ENCODE results near the gene SKIC2. TPM values are rescaled to one million over a fixed set of nuclear protein-coding genes. Genes with fewer than 3 reads are reported as not detected.

Gene SKIC2
- total RNA-seq, 1 donor from 2014 or later = 61.2 TPM

- no peaks in the 10 kb centered on the region for H3K9me3 Mint-ChIP-seq (ENCODE audit: low read depth)
- no peak overlapping the region for H3K4me3 Mint-ChIP-seq (ENCODE audit: unreplicated experiment)
- H3K4me1 Mint-ChIP-seq (ENCODE audit: low read depth) = no peaks in the 10 kb centered on the region
- H3K36me3 Mint-ChIP-seq (ENCODE audit: low read depth) = no peaks in the 10 kb centered on the region
- peaks cover 2% of the 10 kb centered on the region for H3K27me3 Mint-ChIP-seq (ENCODE audit: low read depth)
- no peak for TF ChIP-seq CTCF (IDR thresholded peaks at IDR 0.05)
- H3K27ac Mint-ChIP-seq (ENCODE audit: unreplicated experiment) = no peak overlapping the region
- DNase-seq (ENCODE audit: low spot score) = no peak
Measured at GRCh38 chr6:31918069-31918720, 40.8 kb upstream of the SKIC2 start.

GRCh38 chr6:31919624-31920303 lies 39.2 kb upstream of the SKIC2 start:
- H3K9me3 Mint-ChIP-seq (ENCODE audit: low read depth) = no peaks in the 10 kb centered on the region
- no peaks in the 10 kb centered on the region for H3K36me3 Mint-ChIP-seq (ENCODE audit: low read depth)
- H3K4me1 Mint-ChIP-seq (ENCODE audit: low read depth) = no peaks in the 10 kb centered on the region
- no peak overlapping the region for H3K27ac Mint-ChIP-seq (ENCODE audit: unreplicated experiment)
- no peak for TF ChIP-seq CTCF (IDR thresholded peaks at IDR 0.05)
- peaks cover 2% of the 10 kb centered on the region for H3K27me3 Mint-ChIP-seq (ENCODE audit: low read depth)
- DNase-seq (ENCODE audit: low spot score) = no peak
- no peak overlapping the region for H3K4me3 Mint-ChIP-seq (ENCODE audit: unreplicated experiment)

GRCh38 chr6:31920811-31921210 lies 38.2 kb upstream of the SKIC2 start:
- Mint-ChIP-seq H3K9me3 (ENCODE audit: low read depth) (no peaks in the 10 kb centered on the region), H3K4me3 (ENCODE audit: unreplicated experiment) (no peak overlapping the region), H3K36me3 (ENCODE audit: low read depth) (no peaks in the 10 kb centered on the region), H3K27me3 (ENCODE audit: low read depth) (peaks cover 2% of the 10 kb centered on the region), H3K4me1 (ENCODE audit: low read depth) (no peaks in the 10 kb centered on the region), H3K27ac (ENCODE audit: unreplicated experiment) (no peak overlapping the region)
- TF ChIP-seq CTCF (IDR thresholded peaks at IDR 0.05) = no peak
- DNase-seq (ENCODE audit: low spot score) = no peak

- Mint-ChIP-seq H3K27ac (ENCODE audit: unreplicated experiment) (no peak overlapping the region), H3K27me3 (ENCODE audit: low read depth) (no peaks in the 10 kb centered on the region), H3K9me3 (ENCODE audit: low read depth) (no peaks in the 10 kb centered on the region), H3K4me3 (ENCODE audit: unreplicated experiment) (no peak overlapping the region), H3K4me1 (ENCODE audit: low read depth) (no peaks in the 10 kb centered on the region), H3K36me3 (ENCODE audit: low read depth) (no peaks in the 10 kb centered on the region)
- no peak for DNase-seq (ENCODE audit: low spot score)
- peak; percentile 35 for TF ChIP-seq CTCF (IDR thresholded peaks at IDR 0.05)
Measured at GRCh38 chr6:31922942-31923341, 36.0 kb upstream of the SKIC2 start.

GRCh38 chr6:31927242-31927862 lies 31.6 kb upstream of the SKIC2 start, which contains the start of gene C2:
C2 (plus strand) TSS chr6:31927717; CDS start chr6:31927753, 36 bp downstream.
- DNase-seq (ENCODE audit: low spot score) = no peak
- Mint-ChIP-seq H3K4me3 (ENCODE audit: unreplicated experiment) (no peak within 1 kb of the TSS), H3K27ac (ENCODE audit: unreplicated experiment) (no peak within 1 kb of the TSS), H3K4me1 (ENCODE audit: low read depth) (no peaks in the 10 kb centered on the region), H3K9me3 (ENCODE audit: low read depth) (no peaks in the 10 kb centered on the region), H3K27me3 (ENCODE audit: low read depth) (no peaks in the 10 kb centered on the region), H3K36me3 (ENCODE audit: low read depth) (no peaks in the 10 kb centered on the region)
- TF ChIP-seq CTCF (IDR thresholded peaks at IDR 0.05) = no peak

All from chondrocyte (in vitro differentiated cells).